GM19238 (cell line): ENCODE measurements around the gene GP9.

Experiments used
- DNase-seq: peaks from one replicate; pipeline ENCODE4 v3.0.0; 2011; ENCODE audit warnings: low spot score; ENCODE audit not compliant: insufficient read length

The GP9 gene

DNA sequence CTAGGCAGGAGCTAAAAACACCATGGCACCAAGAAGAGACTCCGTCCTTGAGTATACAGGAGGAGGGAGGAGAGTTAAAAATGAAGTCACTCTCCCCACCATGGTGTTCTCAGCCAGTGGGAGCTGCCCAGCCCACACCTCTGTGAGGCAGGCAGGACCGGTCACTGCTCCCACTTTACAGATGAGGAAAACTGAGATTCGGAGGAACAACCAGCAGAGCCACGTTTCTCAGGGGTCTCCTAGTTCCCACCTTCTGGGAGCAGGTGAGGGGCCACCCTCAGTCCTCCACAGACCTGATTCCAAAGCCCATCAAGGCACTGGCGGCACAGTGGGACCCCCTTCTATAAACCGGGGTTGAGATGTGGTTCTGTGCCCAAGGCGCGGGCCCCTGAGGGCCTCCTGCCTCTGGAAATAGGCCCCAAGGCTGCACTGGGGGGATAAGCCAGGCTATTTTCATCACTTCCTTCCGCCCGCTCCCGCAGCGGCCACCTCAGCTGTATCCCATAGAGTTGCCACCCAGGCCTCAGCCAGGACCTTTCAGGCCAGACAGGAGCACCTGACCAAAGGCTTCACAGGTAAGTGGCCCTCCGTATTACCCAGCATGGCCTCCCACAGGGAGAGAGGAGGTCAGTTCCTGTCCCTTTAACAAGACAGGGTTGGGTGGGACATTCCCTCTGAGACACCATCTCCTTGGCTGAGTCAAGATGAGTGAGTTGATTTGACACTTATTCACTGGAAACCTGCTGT lies at the start of gene GP9:
TSS of gene GP9 (plus strand) at position 504 of the 747 bp plus-strand sequence. CDS start 961 bp downstream, outside the sequence.
- no peak for DNase-seq

DNA sequence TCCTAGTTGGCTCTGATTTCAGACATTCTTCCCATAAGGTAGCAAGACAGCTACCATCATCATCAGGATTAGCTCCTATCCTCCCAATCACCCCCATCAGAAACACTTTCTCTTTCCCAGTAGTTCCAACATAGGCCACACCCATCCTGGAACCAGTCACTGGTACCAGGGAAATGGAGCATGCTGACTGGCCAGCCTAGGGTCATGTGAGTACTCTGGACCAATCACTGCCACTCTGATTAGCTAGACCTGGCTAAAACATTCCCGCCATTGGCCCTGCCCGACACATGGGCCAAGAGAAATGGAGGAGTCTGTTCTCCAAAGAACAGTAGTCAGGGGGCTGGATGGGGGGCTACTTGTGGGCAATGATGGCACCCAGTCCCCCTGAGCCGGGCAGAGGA lies 47.1 kb upstream of the GP9 start:
- DNase-seq, result no peak

DNA sequence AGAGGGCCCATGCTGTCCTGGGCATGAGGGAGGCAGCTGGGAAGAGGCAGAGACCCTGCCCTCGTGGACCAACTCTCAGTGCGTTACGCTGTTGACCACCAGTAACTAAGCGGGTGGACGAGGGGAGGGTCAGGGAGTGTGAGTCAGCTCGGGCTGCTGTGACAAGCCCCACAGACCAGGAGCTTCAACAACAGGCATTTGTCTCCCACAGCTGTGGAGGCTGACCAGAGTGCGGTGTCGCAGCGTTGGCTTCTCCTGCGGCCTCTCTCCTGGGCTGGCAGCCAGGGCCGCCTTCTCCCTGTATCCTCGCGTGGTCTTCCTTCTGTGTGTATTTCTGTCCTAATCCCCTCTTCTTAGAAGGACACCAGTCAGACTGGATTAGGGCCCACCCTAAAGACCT lies 46.4 kb upstream of the GP9 start:
- no peak for DNase-seq

DNA sequence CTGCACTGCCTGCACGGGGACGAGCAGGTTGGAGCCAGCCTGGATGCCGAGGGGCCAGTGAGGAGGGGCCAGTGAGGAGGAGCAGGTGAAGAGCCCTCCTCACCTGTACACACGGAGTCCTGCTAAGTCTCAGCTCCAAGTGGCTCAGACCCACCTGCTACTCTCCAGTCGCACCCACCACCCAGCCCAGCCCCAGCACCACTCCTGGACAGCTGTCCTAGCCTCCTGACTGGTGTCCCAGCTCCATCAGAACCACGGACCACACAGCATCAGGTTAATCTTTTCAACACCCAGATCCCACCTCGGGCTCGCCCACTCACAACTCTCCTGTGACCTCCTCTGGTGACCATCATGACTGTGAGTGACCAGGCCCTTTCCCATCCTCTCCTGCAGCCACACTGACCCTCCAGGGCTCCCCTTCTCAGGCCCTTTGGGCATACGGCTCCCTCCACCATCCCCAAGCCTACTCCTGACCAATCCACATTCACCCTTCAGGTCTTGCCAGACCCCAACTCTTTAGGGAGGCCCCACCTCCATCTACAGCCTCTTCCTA lies 45.7 kb upstream of the GP9 start:
- DNase-seq, result no peak

DNA sequence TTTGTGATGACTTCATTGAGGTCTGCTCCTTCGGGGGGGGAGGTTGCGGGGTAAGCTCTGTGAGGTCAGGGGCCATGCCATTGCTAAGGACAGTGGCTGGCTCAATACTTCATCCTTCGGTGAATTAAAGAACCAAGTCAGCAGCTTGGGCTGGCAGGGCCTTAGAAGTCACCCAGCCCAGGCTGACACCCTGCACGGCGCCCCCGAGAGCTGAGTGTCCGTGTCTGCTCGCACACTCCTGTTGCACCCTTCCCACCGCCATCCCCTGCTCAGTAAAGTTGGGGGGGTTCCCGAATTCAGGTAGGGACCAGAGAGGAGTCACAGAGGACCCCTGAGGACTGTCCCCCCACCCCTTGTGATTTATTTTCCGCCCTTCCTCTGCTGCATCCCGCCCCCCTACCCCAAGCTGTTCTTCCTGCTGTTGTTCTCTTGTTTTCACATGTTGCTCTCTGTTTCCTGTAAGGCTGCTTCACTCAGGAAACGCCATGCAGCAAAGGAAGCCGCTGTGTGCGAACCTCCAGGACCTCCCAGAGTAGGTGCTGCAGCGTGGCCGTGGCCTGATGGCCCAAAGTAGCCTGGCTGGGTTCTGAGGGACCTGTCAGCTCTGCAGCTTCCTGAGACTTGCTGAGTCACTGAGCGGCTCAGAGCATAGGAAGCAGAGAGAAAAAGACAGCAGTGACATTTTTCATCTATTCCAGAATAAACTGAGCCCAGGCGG lies 45.0 kb upstream of the GP9 start:
- peak; percentile 40 for DNase-seq

DNA sequence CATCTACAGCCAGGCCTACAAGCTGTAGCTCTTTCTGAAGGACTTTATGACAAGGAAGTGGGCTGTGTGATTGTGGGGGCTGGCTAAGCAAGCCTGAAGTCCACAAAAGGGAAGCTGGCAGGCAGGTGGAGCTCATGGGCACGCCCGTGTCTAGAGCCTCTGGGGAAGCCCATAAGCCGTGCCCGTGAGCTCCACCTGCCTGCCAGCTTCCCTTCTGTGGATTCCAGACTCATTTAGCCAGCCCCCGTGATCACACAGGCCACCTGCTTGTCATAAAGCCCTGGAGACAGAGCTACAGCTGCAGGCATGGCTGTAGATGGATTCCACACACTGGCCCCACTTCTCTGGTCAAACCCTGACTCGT lies 44.2 kb upstream of the GP9 start:
- DNase-seq, result peak; percentile 42

DNA sequence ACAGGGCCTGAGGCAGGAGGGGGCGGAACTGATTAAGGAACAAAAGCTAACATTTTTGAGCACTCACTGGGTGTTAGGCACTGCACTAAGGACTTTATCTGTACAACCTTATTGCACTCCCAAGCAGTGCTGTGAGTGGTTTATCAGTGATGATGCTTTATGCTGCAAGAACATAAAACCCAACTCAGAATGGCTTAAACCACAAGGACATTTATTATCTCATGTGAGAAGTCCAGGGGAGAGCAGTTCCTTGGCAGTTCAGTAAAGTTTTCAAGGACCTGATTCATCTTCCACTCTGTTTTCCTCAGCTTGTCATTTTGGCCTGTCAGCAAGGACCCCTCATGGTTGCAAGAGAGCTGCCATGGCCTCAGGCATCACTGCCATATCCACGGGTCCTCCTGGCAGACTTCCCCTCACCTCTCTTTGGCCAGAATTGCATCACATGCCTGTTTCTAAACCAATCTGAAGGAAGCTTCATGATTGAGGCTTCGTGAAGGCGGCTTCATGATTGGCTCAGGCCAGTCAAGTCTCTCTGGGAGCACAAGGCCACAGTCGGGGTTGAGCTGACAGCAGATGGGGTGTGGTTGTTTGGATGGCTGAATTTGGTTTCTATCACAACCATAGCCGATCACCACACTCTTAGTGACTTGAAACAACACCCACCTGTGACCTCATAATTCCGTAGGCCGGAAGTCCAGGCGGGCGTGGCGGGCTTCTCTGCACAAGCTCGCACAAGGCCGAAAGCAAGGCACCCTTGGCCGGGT lies 43.7 kb upstream of the GP9 start:
- DNase-seq, result peak; percentile 44

DNA sequence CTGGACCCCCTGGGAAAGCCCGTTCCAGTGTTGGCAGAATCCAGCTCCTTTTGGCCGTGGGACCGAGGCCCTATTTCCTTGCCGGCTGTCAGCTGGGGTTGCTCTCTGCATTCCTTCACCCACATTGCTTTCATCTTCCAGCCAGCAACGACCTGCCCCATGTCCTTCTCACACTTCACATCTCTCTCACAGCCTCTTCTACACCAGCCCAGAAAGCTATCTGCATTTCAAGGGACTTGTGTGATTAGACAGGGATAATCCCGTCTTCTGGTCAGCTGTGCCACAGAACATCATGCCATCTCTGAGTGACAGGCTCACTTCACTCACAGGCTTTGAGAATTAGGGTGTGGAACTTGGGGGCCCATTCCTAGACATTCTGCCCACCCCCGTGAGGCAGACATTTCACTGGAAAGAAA lies 43.1 kb upstream of the GP9 start:
- no peak for DNase-seq

DNA sequence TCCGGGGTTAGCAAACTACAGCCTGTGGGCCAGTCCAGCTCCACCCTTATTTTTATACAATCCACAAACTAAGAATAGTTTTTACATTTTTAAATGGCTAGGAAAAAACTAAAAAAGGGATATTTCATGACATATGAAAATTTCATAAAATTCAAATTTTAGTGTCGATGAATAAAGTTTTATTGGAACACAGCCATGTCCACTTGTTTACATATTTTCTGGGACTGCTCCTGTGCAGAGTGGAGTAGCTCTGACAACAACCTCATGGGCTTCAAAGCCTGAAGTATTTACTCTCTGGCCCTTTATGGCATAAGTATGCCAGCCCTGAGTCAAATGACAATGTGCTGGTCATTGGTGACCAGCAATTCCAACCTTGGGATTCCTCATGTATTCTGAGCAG lies 42.3 kb upstream of the GP9 start:
- DNase-seq, result no peak

DNA sequence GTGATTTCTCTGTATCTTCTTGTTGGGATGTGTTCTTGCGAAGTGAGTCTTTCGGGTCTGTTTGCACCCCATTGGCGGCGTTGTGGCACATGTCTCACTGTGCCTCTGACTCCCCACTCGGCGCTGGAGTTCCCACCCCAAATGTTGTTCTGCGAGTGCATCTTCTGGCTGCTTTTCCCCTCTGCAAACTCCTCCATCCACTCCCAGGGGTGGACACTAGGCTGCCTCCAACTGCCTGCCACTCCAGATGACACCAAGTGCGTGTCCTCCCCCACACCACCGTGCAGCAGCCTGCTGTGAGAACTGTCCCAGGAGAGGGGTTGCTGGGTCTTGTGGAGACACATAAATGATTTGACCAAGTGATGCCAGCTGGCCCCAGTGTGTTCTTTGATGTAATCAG lies 41.8 kb upstream of the GP9 start:
- no peak for DNase-seq

DNA sequence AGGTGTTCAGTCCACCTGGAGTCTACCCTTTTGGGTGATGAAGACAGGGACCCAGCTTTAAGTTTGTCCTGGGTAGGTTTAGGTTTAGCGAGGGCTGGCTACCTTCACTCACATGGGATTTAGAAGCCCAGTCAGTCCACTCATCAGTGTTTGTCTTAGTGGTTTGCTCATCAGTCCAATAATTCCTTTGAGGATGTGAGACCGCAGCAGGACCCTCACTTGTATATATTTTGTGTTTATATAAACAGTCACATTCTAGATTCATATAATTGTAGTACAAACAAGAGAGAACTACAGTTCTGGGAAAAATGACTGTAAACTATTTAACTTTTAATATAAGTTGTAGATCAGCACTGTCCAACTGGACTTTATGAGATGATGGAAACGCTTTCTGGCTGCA lies 41.3 kb upstream of the GP9 start:
- no peak for DNase-seq

DNA sequence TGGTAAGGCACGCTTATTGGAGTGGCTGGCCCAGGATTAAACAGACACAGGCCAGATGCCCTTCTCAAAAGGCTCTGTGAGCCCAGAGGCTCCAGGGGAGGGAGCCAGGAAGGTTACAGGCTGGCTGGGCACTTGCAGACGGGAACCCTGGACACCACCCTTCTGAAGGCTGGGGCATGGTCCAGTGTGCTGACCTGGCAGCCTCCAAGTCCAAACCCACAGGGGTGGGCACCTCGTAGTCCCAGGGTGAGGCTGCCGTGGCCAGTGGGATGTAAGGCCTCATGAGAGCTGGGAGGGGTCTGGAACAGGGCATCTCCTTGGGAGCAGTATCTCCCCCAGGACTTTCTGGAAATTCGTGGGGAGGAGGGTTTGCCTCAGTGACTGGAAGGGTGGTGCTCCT lies 39.9 kb upstream of the GP9 start:
- no peak for DNase-seq

DNA sequence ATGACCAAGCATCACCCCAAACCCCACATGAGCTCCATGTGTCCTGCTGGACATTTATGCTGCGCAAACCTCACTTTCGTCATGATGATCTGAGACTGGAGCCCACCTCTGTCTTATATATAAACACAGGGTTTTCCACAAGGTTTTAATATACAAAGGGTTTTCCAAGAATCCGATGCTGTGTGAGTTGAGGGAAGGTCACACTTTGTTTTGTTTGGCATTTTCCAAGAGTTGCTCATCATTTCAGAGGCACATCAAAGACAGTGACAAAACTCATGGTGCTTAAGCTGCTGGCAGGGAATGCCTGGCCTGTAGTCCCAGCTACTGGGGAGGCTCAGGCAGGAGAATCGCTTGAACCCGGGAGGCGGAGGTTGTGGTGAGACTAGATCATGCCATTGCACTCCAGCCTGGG lies 39.4 kb upstream of the GP9 start:
- no peak for DNase-seq

DNA sequence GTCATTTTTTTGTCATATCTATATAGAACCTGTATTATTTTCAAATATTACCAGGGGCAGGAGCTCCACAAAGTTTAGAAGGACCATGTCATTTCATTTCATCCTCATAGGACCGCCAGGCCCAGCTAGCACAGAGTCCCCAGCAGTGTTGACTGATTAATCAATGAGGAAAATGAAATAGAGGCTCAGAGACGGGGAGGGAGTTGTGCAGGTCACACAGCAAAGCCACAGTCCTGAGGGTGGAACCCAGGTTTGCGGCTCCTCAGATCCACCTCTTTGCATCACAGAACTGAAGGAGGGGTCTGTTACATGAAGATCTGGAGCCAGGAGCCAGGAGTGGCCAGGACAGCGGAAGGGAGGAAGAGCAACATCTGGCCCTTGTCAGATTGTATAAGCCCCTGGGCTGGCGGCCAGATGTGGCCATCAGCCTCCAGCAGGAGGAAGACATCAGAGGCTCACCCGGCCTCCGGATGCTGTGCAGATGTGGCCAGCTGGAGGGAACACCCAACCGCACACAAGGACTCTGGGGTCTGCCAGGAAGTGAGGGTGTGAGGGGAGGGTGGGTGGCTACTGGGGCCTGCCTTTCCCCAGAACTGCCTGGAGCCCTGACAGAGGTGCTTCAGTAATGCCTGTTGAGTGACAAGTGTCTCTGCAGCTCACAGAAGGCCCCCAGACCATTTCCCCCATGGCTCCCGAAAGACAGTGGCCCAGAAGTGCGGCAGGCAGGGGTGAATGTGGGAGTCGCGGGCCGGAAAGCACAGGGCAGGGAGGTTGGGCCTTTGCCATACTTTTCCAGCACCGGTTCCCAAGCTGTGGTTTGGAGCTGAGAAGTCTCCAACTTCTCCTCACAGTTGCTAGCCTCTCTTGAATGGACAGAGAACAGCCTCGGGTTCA lies 38.2 kb upstream of the GP9 start:
- no peak for DNase-seq

DNA sequence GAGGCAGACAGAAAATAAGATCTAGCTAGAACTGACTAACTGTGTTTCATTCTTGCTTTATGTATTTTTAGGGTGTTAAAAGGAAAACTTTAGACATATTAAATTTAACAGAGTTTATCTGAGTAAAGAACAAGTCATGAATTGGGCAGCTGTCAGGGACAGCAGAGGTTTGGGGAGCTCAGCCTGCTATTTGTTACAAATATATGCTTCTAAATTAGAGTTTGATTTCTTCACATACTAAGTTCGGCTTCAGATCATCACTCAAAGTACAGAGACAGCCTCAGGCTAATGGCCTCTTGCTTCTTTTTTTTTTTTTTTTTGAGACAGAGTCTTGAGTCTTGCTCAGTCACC lies 37.6 kb upstream of the GP9 start:
- no peak for DNase-seq

DNA sequence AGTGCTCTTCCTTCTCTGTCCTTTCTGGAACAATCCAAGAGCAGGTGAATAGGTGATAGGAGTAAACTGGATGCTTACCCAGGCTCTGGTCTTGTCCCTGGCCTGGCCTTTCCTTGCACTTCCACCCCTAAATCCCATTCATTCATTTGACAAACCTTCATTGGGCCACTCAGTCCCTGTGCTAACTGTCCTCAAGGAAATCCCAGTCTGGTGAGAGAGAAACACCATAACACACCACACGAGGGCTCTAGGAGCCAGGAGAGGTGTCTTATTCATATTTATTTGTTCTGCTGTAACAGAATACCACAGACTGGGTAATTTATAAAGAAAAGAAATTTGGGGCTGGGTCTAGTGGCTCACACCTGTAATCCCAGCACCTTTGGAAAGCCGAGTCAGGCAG lies 36.7 kb upstream of the GP9 start:
- no peak for DNase-seq

DNA sequence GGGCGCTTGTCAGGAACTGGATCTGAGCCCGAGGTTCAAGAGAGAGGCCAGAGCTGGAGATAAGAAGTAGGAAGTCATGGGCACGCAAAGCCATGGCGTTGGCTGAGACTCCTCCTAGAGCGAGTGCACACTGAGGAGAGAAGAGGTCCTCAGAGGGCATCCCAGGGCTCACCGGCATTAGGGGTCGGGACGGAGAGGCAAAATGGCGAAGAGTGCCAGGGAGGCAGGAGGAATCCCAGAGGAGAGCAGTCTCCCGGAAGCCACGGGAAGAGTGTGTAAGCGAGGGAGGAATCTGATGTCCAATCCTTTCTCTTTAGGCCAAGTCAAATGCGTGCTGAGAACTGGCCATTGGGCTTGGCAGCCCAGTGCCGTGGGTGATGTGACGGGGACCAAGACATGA lies 35.5 kb upstream of the GP9 start:
- no peak for DNase-seq

DNA sequence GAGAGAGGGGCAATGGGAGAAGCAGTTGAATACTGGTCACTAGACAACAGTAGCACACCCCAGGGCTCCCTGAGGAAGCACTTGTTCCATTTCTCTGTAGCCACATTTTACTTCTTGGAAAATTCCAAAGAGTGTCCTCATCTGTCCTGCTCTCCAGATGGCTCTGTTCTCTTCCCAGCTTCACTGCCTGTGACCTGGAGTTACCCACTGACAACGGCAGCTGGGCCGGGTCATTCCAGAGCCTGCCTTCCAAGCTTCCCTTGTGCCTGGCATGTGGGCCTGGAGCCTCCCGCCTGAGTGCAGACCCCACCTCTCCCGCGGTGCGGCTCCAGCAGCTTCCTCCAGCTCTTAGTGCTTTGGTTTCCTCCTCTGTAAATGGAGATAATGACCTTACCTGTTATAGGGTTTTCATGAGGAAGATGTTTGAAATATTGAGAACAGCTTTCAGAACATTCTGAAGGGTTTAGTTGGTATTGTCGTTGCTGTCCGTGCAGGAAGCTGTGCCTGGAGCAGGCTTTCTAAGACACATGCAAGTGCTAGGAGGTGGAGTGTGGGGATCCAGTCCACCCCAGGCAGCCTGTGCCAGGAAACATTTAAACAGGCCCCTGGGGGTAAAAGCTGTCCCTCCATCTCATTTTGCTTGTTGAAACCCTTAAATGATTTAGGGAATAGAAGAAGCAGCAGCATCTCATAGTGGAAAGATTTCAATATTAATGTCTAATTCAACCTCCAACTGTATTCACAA lies 34.7 kb upstream of the GP9 start:
- DNase-seq, result no peak

DNA sequence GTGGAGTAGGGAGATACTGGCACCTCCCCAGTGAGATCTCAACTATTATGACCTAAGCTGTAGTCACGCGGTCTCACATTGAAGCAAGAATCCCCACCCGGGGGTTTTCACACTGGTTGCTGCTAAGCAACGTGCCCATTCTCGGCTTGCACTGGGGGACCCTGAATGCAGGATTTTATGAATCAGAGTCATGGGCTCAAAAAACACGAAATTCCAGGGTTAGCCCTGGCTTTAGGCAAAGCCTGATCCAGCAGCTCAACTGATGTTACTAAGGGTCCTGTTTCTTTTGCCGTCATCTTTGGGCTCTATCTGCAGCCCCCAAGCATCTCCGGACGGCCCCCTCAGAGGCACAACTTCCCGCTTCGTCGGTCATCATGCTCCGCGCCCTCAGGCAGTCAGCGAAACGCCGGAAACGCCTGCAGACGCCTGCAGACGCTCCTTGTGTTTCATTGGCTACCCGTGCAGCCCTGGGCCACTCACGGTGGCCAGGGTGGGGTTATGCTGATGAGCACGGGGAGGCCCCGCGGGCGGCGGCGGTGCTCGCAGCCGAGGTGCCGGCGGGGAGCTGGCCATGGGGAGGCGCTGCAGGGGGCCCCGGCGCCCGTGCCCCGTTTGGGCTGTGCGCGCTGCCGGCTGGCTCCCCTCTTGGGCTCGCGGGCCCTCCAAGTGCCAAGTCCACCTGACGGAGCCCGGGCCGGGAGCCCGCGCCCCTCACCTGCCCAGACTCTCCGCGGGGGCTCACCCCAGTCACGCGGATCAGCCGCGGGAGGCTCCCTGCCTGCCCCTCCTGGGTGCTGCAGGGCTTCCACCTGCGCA lies 33.6 kb upstream of the GP9 start:
- peak; percentile 97 for DNase-seq

DNA sequence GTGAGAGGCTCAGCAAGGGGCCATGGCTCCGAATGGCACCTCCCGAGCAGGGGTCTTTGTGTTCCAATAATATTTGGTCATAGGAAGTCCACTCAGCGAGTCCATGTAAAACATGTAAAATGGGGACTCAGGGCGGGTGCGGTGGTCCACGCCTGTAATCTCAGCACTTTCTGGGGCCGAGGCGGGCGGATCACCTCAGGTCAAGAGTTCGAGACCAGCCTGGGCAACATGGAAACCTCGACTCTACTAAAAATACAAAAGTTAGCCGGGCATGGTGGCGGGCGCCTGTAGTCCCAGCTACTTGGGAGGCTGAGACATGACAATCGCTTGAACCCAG lies 33.1 kb upstream of the GP9 start:
- no peak for DNase-seq
